ENCODE results near the gene MUC2. TPM values are rescaled to one million over a fixed set of nuclear protein-coding genes. Genes with fewer than 3 reads are reported as not detected.

Gene MUC2
- total RNA-seq, 1 experiment from 2014 or later, result 0.47 TPM

DNA sequence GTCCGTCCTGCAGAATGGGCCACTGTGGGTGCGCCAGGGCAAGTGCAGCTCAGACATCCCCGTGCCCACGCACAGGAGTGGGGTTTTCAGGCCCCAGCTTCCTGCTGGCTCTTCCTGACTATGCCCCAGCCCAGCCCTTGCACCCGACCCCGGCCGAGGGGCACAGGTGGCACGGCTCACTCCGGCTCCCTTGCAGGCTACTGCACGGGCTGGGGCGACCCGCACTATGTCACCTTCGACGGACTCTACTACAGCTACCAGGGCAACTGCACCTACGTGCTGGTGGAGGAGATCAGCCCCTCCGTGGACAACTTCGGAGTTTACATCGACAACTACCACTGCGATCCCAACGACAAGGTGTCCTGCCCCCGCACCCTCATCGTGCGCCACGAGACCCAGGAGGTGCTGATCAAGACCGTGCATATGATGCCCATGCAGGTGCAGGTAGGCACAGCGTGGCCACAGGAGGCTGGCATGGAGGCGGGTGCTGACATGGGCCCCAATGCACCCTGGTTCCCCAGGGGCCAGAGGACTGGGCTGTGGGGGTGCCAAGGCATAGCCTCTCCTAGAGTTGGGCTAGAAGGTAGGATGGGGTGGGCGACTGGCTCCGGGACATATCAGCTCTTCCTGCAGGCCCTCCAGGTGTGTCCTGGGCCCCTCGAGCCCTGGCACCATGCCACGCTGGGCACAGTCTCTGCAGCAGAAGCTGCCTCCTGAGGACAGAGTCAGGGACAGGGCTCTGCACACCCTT lies 27.7 kb downstream of the MUC2 start:
- Histone ChIP-seq H3K4me2 (ENCODE audit: low read length) (no peak overlapping the region), H3K9me3 (ENCODE audit: control insufficient read depth in 1 of 2, insufficient read depth in 1 of 2, low read depth in 1 of 2, low read length in 2 of 2) (no peaks in the 10 kb centered on the region; a peak in 1 of 4 replicates), H3K79me2 (ENCODE audit: insufficient read depth, low read length) (no peaks in the 10 kb centered on the region), H3K36me3 (ENCODE audit: control insufficient read depth in 1 of 2, insufficient read depth in 2 of 2, low read length in 2 of 2) (no peaks in the 10 kb centered on the region), H3K27ac (ENCODE audit: low read depth, low read length) (no peak overlapping the region), H3K9ac (ENCODE audit: low read length) (no peak overlapping the region), H3K4me1 (ENCODE audit: control insufficient read depth in 1 of 2, insufficient read depth in 2 of 2, low read length in 2 of 2) (no peaks in the 10 kb centered on the region), H3K4me3 (replicated peaks in 1 of 2; ENCODE audit: low read depth in 1 of 2, low read length in 2 of 2) (no peak overlapping the region), H4K20me1 (ENCODE audit: insufficient read depth) (no peaks in the 10 kb centered on the region), H3K9me2 (ENCODE audit: insufficient read depth) (no peaks in the 10 kb centered on the region), H2AFZ (ENCODE audit: low read depth, low read length, poor library complexity, severe bottlenecking) (no peak overlapping the region), H3K27me3 (ENCODE audit: insufficient read depth, low read length) (no peaks in the 10 kb centered on the region)
- DNase-seq (ENCODE audit: low read depth, low spot score) (no peak), ATAC-seq (no peak)
- CTCF ChIA-PET, result no interaction called here
- BruUV-seq (replicated peaks), result no TSS peak
- intact Hi-C loops (cut with micrococcal nuclease), result no loop called here
- TF ChIP-seq, protein P1, sequence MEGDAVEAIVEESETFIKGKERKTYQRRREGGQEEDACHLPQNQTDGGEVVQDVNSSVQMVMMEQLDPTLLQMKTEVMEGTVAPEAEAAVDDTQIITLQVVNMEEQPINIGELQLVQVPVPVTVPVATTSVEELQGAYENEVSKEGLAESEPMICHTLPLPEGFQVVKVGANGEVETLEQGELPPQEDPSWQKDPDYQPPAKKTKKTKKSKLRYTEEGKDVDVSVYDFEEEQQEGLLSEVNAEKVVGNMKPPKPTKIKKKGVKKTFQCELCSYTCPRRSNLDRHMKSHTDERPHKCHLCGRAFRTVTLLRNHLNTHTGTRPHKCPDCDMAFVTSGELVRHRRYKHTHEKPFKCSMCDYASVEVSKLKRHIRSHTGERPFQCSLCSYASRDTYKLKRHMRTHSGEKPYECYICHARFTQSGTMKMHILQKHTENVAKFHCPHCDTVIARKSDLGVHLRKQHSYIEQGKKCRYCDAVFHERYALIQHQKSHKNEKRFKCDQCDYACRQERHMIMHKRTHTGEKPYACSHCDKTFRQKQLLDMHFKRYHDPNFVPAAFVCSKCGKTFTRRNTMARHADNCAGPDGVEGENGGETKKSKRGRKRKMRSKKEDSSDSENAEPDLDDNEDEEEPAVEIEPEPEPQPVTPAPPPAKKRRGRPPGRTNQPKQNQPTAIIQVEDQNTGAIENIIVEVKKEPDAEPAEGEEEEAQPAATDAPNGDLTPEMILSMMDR (IDR thresholded peaks at IDR 0.05 in 2 of 3, conservative IDR thresholded peaks at IDR 0.05 in 1 of 3; ENCODE audit: borderline replicate concordance in 1 of 3, insufficient read depth in 1 of 3, low read depth in 2 of 3, low read length in 2 of 3), result no peak
- TF ChIP-seq, protein P2, sequence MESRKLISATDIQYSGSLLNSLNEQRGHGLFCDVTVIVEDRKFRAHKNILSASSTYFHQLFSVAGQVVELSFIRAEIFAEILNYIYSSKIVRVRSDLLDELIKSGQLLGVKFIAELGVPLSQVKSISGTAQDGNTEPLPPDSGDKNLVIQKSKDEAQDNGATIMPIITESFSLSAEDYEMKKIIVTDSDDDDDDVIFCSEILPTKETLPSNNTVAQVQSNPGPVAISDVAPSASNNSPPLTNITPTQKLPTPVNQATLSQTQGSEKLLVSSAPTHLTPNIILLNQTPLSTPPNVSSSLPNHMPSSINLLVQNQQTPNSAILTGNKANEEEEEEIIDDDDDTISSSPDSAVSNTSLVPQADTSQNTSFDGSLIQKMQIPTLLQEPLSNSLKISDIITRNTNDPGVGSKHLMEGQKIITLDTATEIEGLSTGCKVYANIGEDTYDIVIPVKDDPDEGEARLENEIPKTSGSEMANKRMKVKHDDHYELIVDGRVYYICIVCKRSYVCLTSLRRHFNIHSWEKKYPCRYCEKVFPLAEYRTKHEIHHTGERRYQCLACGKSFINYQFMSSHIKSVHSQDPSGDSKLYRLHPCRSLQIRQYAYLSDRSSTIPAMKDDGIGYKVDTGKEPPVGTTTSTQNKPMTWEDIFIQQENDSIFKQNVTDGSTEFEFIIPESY (IDR thresholded peaks at IDR 0.05; ENCODE audit: extremely low read depth, insufficient replicate concordance, low read length), result no peak
- no peak for TF ChIP-seq EZH2phosphoT487 (IDR thresholded peaks at IDR 0.05; ENCODE audit: borderline replicate concordance)
- RAD21 ChIA-PET (ENCODE audit: low non-redundant PET in 1 of 2, low total read pairs in 2 of 2, uncharacterized antibody in 2 of 2, unreplicated experiment in 2 of 2), result no interaction called here
- POLR2A ChIA-PET, result no interaction called here
